ENCODE data around the gene APAF1.
"Not testable (repeated sequence)": the region's sequence is repeated elsewhere in the genome, so short reads cannot be mapped to it uniquely, and the experiment has no call there.

The APAF1 gene

GRCh38 chr12:98745578-98746391, 100.7 kb downstream of the APAF1 start:
- H3K4me3 Mint-ChIP-seq: peak overlapping the region; percentile 74
- H3K27me3 Mint-ChIP-seq: peaks cover 25% of the 10 kb centered on the region
- DNase-seq (ENCODE audit: low spot score in 2 of 2): peak in 1 of 2 donors; percentile 14
- ATAC-seq (ENCODE audit: low read depth): peak; percentile 48
- no peaks in the 10 kb centered on the region for H3K36me3 Mint-ChIP-seq
- no peak overlapping the region for H3K27ac Mint-ChIP-seq
- H3K9me3 Mint-ChIP-seq: no peaks in the 10 kb centered on the region
- peaks cover 7% of the 10 kb centered on the region for H3K4me1 Mint-ChIP-seq

DNA sequence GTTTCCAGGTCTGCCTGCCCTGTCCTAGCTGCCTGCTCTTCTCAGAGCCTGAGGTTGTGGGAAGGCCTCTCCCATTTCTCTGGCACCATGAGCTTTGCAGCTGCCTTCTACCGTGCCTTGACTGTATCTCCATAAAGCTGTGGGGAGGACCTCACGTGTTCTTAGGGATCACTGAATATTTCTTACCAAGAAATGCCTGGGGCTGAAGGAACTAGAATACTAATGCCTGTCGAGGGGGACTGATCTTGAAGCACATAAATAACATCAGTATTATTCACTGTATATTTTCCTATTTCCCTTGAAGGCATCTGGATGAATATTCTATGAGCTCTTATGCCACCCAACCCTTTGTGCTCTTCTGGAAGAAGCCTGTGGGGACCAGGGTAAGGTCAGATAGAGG, 103.4 kb downstream of the APAF1 start:
- Mint-ChIP-seq H3K27ac (no peak overlapping the region), H3K9me3 (no peaks in the 10 kb centered on the region), H3K27me3 (peaks cover 23% of the 10 kb centered on the region), H3K4me3 (no peak overlapping the region), H3K36me3 (no peaks in the 10 kb centered on the region), H3K4me1 (peaks cover 7% of the 10 kb centered on the region)
- ATAC-seq (ENCODE audit: low read depth) (no peak), DNase-seq (ENCODE audit: low spot score in 2 of 2) (no peak)

- Mint-ChIP-seq H3K27me3 (peaks cover 23% of the 10 kb centered on the region), H3K4me1 (peaks cover 9% of the 10 kb centered on the region), H3K36me3 (no peaks in the 10 kb centered on the region), H3K27ac (no peak overlapping the region), H3K4me3 (no peak overlapping the region), H3K9me3 (no peaks in the 10 kb centered on the region)
- DNase-seq (ENCODE audit: low spot score in 2 of 2) (no peak), ATAC-seq (ENCODE audit: low read depth) (no peak)
These were observed 105.4 kb downstream of the APAF1 start for GRCh38 chr12:98750511-98750910.

DNA sequence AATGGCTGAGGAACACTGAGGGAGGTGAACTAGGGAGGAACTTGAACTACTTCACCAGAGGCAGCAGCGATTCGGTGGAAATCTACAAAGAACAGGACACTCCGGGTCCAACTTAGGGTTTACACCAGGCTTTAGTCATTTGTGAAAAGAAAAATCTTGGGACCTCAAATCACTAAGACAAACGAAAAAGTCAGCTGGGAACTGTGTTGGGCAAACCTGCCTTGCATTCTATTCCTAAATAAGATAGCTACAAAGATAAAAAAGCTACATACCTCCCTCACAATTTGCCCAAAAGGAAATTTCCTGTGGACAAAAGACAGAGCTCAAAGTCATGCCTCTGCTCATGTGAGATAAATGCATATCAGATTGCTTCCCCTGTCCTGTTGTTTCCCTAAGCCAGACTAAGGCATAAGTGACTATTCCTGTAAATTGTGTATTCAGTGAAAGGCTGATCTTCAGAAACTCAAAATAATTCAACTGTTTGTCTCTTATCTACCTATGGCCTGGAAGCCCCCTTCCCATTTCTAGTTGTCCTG, 106.6 kb downstream of the APAF1 start:
- Mint-ChIP-seq H3K4me3 (no peak overlapping the region), H3K27ac (no peak overlapping the region), H3K27me3 (peaks cover 18% of the 10 kb centered on the region), H3K9me3 (no peaks in the 10 kb centered on the region), H3K36me3 (no peaks in the 10 kb centered on the region), H3K4me1 (peaks cover 2% of the 10 kb centered on the region)
- ATAC-seq (ENCODE audit: low read depth) (no peak), DNase-seq (ENCODE audit: low spot score in 2 of 2) (no peak)

GRCh38 chr12:98752726-98753125, 107.6 kb downstream of the APAF1 start:
- peaks cover 10% of the 10 kb centered on the region for H3K27me3 Mint-ChIP-seq
- peaks cover 2% of the 10 kb centered on the region for H3K4me1 Mint-ChIP-seq
- DNase-seq (ENCODE audit: low spot score in 2 of 2) (no peak), ATAC-seq (ENCODE audit: low read depth) (no peak)
- H3K27ac Mint-ChIP-seq: no peak overlapping the region
- no peak overlapping the region for H3K4me3 Mint-ChIP-seq
- H3K9me3 Mint-ChIP-seq: no peaks in the 10 kb centered on the region
- H3K36me3 Mint-ChIP-seq: no peaks in the 10 kb centered on the region

- no peaks in the 10 kb centered on the region for H3K9me3 Mint-ChIP-seq
- H3K4me1 Mint-ChIP-seq: peaks cover 2% of the 10 kb centered on the region
- no peak for DNase-seq (ENCODE audit: low spot score in 2 of 2)
- no peak overlapping the region for H3K27ac Mint-ChIP-seq
- H3K4me3 Mint-ChIP-seq: no peak overlapping the region
- ATAC-seq (ENCODE audit: low read depth): no peak
- H3K36me3 Mint-ChIP-seq: no peaks in the 10 kb centered on the region
- peaks cover 10% of the 10 kb centered on the region for H3K27me3 Mint-ChIP-seq
These were observed 109.0 kb downstream of the APAF1 start for GRCh38 chr12:98754095-98754494.

DNA sequence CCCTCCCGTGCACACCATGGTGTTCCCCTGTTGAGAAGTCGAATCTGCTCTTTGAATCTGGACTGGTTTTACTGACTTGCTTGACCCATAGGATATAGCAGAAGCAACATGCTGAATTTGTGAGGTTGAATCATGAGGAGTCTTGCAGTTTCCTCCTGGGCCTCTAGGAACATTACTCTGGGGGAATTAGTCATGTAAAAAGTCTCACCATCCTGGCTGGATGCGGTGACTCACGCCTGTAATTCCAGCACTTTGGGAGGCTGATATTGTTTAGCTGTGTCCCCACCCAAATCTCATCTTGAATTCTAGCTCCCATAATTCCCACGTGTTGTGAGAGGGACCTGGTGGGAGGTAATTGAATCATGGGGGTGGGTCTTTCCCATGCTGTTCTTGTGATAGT, 110.8 kb downstream of the APAF1 start:
- H3K36me3 Mint-ChIP-seq; DNase-seq (ENCODE audit: low spot score in 2 of 2); H3K27me3 Mint-ChIP-seq; H3K4me1 Mint-ChIP-seq; H3K27ac Mint-ChIP-seq; H3K9me3 Mint-ChIP-seq; H3K4me3 Mint-ChIP-seq; ATAC-seq (ENCODE audit: low read depth): not testable (repeated sequence)

DNA sequence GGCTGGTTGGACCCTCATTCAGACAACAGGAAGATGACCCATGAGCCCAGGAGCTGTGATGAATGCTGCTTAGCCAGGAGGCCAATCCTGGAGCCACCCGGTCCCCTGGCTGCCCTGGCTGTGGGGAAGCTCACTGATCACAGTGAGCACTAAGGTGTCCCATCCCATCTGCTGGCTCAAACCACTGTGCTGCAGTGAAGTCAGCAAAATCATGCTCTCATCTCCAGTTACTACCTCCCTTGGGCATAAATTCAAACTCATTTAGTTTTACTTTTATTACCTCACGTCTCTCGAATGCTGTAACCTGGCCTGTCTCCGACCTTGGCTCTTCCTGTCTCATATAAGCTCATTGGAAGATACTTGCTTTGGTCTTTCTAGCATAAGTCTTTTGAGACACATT, 112.4 kb downstream of the APAF1 start:
- no peak overlapping the region for H3K4me3 Mint-ChIP-seq
- H3K27me3 Mint-ChIP-seq: peaks cover 1% of the 10 kb centered on the region
- H3K4me1 Mint-ChIP-seq: peaks cover 2% of the 10 kb centered on the region
- ATAC-seq (ENCODE audit: low read depth) (no peak), DNase-seq (ENCODE audit: low spot score in 2 of 2) (no peak)
- H3K36me3 Mint-ChIP-seq: no peaks in the 10 kb centered on the region
- no peaks in the 10 kb centered on the region for H3K9me3 Mint-ChIP-seq
- no peak overlapping the region for H3K27ac Mint-ChIP-seq

DNA sequence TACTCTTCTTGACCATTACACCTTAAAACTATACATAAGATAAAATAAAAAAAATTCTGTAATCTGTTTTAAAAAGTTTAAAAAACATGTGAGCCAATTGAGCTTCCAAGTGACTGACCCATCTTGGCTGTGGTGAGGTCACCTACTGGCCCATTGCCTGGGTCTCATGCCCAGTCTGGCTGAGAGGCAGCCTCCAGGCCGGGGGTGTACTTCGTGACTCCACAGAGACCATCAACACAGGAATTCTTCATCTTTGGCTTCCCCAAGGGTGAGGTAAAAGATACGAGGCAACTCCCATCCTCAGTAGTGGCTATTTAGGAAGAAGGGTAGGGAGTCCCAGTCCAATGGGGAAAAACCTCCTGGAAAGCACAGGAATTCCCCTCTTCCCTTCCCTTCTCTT, 113.2 kb downstream of the APAF1 start:
- peaks cover 2% of the 10 kb centered on the region for H3K4me1 Mint-ChIP-seq
- DNase-seq (ENCODE audit: low spot score in 2 of 2) (no peak), ATAC-seq (ENCODE audit: low read depth) (no peak)
- no peaks in the 10 kb centered on the region for H3K9me3 Mint-ChIP-seq
- H3K36me3 Mint-ChIP-seq: no peaks in the 10 kb centered on the region
- H3K27ac Mint-ChIP-seq: no peak overlapping the region
- no peak overlapping the region for H3K4me3 Mint-ChIP-seq
- H3K27me3 Mint-ChIP-seq: peaks cover 1% of the 10 kb centered on the region

- DNase-seq (ENCODE audit: low spot score in 2 of 2) (no peak), ATAC-seq (ENCODE audit: low read depth) (no peak)
- Mint-ChIP-seq H3K36me3 (no peaks in the 10 kb centered on the region), H3K27me3 (peaks cover 1% of the 10 kb centered on the region), H3K4me3 (no peak overlapping the region), H3K27ac (no peak overlapping the region), H3K4me1 (no peaks in the 10 kb centered on the region), H3K9me3 (no peaks in the 10 kb centered on the region)
These were observed 118.6 kb downstream of the APAF1 start for GRCh38 chr12:98763656-98764055.

GRCh38 chr12:98767248-98767647, 122.2 kb downstream of the APAF1 start:
- no peak overlapping the region for H3K4me3 Mint-ChIP-seq
- H3K9me3 Mint-ChIP-seq: no peaks in the 10 kb centered on the region
- peaks cover 2% of the 10 kb centered on the region for H3K27me3 Mint-ChIP-seq
- no peaks in the 10 kb centered on the region for H3K4me1 Mint-ChIP-seq
- no peaks in the 10 kb centered on the region for H3K36me3 Mint-ChIP-seq
- H3K27ac Mint-ChIP-seq: no peak overlapping the region
- DNase-seq (ENCODE audit: low spot score in 2 of 2) (no peak), ATAC-seq (ENCODE audit: low read depth) (no peak)

DNA sequence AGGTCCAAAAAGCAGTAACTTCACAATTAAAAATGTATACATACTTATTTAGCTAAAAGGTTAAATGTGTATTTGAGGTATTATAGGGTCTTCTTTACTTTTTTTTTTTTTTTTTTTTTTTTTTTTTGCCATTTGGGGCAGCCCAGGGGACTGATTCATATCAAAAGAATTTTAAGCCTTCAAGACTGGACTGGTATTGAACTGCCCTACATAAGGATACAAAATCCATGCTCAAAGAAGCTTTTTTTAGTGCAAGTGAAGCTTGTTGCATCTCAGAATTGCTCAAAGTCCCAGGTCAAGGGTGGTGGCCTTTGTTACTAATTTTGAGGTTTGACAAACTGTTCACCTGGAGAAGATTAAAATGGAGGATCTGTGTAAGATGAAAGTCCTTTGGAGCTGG, 124.0 kb downstream of the APAF1 start:
- Mint-ChIP-seq H3K4me3 (no peak overlapping the region), H3K27me3 (peaks cover 2% of the 10 kb centered on the region), H3K36me3 (no peaks in the 10 kb centered on the region), H3K4me1 (no peaks in the 10 kb centered on the region), H3K9me3 (no peaks in the 10 kb centered on the region), H3K27ac (no peak overlapping the region)
- ATAC-seq (ENCODE audit: low read depth) (no peak), DNase-seq (ENCODE audit: low spot score in 2 of 2) (no peak)

GRCh38 chr12:98770230-98770629, 125.1 kb downstream of the APAF1 start:
- ATAC-seq (ENCODE audit: low read depth) (no peak), DNase-seq (ENCODE audit: low spot score in 2 of 2) (no peak)
- no peaks in the 10 kb centered on the region for H3K4me1 Mint-ChIP-seq
- H3K9me3 Mint-ChIP-seq: no peaks in the 10 kb centered on the region
- no peak overlapping the region for H3K4me3 Mint-ChIP-seq
- H3K36me3 Mint-ChIP-seq: no peaks in the 10 kb centered on the region
- H3K27me3 Mint-ChIP-seq: peaks cover 2% of the 10 kb centered on the region
- H3K27ac Mint-ChIP-seq: no peak overlapping the region

- no peaks in the 10 kb centered on the region for H3K4me1 Mint-ChIP-seq
- no peaks in the 10 kb centered on the region for H3K9me3 Mint-ChIP-seq
- no peak overlapping the region for H3K27ac Mint-ChIP-seq
- H3K4me3 Mint-ChIP-seq: no peak overlapping the region
- no peaks in the 10 kb centered on the region for H3K36me3 Mint-ChIP-seq
- ATAC-seq (ENCODE audit: low read depth) (no peak), DNase-seq (ENCODE audit: low spot score in 2 of 2) (no peak)
- H3K27me3 Mint-ChIP-seq: peaks cover 2% of the 10 kb centered on the region
These were observed 127.0 kb downstream of the APAF1 start for GRCh38 chr12:98771811-98772752.
